ENCODE results near the gene METTL4.

METTL4 gene, protein sequence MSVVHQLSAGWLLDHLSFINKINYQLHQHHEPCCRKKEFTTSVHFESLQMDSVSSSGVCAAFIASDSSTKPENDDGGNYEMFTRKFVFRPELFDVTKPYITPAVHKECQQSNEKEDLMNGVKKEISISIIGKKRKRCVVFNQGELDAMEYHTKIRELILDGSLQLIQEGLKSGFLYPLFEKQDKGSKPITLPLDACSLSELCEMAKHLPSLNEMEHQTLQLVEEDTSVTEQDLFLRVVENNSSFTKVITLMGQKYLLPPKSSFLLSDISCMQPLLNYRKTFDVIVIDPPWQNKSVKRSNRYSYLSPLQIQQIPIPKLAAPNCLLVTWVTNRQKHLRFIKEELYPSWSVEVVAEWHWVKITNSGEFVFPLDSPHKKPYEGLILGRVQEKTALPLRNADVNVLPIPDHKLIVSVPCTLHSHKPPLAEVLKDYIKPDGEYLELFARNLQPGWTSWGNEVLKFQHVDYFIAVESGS

DNA sequence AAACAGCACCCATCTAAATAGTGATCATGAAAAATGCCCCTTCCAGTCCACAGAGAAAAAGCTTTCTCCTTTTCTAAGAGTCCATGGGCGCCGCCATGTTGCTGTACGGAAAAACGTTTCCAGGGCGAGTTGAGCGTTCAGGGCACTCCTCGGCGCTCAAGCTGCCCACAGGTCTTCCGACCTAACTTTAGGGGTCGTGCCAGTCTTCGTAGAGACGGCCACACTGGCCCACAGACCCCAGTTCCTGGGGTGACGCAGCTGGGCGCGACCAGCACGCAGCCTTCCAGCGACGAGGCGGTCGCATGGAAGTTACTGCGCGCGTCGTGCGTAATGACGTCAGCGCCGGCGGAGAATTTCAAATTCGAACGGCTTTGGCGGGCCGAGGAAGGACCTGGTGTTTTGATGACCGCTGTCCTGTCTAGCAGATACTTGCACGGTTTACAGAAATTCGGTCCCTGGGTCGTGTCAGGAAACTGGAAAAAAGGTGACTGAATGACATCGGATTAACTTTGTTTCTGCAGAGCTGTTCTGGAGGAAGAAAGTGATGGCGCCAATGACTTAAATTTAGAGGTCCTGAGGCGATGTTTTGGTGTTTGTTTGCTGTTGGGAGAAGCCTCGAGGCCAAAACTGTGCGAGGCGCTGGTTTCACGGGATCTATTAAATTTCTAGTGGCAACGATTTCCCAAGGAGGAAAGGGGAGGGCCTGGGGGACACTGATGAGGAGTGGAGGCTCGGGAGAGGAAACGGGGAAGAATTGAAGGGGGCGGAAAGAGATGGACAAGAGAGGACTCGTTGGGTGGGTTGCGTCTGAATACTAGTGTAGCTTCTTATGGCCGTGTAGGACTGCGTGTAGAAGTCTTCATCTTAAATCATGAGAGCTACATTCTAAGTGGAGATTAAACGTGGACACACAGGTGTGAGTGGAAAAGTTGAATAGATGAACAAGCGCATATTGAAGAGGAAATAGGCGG is at the start of gene METTL4, which contains the start of gene NDC80:
Gene METTL4 (minus strand): TSS at position 306 of the 971 bp plus-strand sequence. CDS start 4,289 bp downstream, outside the sequence.
Gene NDC80 (plus strand): TSS at position 358 of the 971 bp plus-strand sequence. CDS start 1,429 bp downstream, outside the sequence.
- TF ChIP-seq, protein P1, sequence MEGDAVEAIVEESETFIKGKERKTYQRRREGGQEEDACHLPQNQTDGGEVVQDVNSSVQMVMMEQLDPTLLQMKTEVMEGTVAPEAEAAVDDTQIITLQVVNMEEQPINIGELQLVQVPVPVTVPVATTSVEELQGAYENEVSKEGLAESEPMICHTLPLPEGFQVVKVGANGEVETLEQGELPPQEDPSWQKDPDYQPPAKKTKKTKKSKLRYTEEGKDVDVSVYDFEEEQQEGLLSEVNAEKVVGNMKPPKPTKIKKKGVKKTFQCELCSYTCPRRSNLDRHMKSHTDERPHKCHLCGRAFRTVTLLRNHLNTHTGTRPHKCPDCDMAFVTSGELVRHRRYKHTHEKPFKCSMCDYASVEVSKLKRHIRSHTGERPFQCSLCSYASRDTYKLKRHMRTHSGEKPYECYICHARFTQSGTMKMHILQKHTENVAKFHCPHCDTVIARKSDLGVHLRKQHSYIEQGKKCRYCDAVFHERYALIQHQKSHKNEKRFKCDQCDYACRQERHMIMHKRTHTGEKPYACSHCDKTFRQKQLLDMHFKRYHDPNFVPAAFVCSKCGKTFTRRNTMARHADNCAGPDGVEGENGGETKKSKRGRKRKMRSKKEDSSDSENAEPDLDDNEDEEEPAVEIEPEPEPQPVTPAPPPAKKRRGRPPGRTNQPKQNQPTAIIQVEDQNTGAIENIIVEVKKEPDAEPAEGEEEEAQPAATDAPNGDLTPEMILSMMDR (IDR thresholded peaks at IDR 0.05; ENCODE audit: low read depth, low read length) = no peak
- DNase-seq (ENCODE audit: extremely low read depth, low read depth) = peak; percentile 69

DNA sequence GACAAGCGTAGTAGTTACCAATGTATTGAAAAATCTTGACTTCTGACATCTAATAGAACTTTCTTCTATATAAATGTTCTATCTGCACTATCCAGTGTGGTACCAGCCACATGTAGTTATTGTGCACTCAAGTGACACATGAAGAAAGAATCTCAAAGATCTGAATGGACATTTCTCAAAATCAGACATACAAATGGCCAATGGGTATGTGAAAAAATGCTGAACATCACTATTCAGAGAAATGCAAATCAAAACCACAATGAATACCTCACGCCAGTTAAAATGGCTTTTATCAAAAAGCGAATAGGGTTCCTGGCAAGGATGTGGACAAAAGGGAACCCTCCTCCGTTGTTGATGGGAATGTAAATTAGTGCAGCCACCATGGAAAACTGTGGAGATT is 46.7 kb upstream of the METTL4 start:
- no peak for DNase-seq (ENCODE audit: extremely low read depth, low read depth)
- TF ChIP-seq, protein P1 (IDR thresholded peaks at IDR 0.05; ENCODE audit: low read depth, low read length) = no peak

DNA sequence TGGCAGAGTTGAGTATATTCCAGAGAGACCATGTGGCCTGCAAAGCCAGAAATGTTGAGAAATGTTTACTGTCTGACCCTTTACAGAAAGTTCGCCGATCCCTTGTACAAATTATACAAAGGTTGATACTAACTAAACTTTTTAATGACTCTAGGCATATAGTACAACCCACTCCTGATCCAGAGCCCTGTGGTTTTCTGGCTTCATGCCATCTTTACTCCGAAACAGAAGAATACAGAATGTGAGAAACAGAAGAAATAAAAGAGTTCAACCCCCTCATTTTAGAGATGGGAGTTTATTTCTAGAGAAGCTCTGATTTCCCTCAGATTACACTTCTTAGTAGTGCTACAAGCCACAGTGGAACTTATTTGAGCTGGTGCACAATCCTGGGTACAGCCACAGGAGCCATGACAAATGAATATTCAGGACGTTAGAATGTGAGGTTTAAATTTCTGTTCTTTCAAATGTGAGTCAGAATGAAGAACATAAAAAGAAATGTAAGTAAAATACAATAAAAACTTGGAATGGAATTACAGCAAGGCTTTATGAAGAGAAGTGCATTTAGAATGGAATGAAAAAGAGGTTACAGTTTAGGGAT is 46.2 kb upstream of the METTL4 start:
- DNase-seq (ENCODE audit: extremely low read depth, low read depth) = no peak
- TF ChIP-seq, protein P1 (IDR thresholded peaks at IDR 0.05; ENCODE audit: low read depth, low read length) = no peak

DNA sequence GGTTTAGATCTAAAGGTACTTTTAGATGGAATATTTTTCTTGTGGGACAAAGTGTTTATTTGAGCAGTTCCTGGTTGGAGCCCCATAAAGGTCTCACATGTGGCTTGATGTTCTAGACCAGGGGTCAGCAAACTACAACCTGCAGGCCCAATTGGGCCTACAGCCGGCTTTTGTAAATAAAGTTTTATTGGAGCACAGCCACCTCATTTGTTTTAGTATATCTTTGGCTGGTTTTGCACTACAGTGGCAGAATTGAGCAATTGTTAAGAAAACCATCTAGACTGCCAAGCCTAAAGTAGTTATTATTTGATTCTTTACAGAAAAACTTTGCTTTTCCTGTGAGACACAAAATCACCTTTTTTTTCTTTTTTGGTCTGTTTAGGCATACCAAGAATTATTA is 41.7 kb upstream of the METTL4 start:
- DNase-seq (ENCODE audit: extremely low read depth, low read depth) = no peak
- TF ChIP-seq, protein P1 (IDR thresholded peaks at IDR 0.05; ENCODE audit: low read depth, low read length) = no peak

DNA sequence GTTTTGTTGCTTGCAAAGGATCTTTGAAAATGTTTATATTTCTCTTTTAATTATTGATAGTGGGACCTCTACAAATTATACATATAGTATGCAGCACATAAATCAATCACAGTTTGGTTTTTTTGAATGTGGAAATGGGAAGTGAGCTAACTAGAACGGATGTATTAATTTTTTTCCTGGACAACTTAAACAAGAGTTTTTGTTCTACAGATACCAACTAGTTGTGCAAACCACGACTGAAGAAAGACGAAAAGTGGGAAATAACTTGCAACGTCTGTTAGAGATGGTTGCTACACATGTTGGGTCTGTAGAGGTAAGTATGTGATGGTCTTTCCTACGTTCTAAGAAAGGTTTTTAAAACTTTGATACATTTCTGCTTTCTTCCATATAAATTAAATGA is 39.2 kb upstream of the METTL4 start:
- TF ChIP-seq, protein P1 (IDR thresholded peaks at IDR 0.05; ENCODE audit: low read depth, low read length) = no peak

DNA sequence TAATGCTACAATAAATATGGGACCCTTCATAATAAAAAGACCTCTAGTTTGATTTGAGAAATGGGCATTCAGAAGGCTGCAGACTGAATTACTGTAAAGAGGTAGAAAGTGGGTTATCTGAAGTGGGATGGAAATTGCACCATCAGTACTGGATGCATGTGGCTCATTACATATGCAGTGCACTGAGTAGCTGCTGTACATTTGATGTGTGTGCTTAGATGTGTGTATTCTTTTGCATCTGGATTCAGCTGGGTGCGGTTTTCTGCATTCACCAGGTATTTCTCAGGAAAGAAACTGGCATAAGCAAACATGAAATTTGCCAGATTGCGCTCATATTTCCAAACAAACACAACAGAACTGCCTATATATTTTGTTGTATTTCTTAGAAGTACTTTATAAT is 38.3 kb upstream of the METTL4 start:
- DNase-seq (ENCODE audit: extremely low read depth, low read depth) = no peak
- TF ChIP-seq, protein P1 (IDR thresholded peaks at IDR 0.05; ENCODE audit: low read depth, low read length) = no peak

More for the DNA sequence above, 39.2 kb upstream of the METTL4 start:
- no peak for DNase-seq (ENCODE audit: extremely low read depth, low read depth)

All from AG09319 (cell line).